Adrenal gland (tissue), 12 donors: ENCODE data around the gene HBQ1. TPM values are rescaled to one million over a fixed set of nuclear protein-coding genes. Genes with fewer than 3 reads are reported as not detected.

ENCODE experiments used
- DNase-seq, 7 donors: peaks; one replicate each; pipeline ENCODE4 v3.0.0-alpha.2; 2019 to 2020
- H3K27ac ChIP-seq, 5 donors: fragments of 200-600 bp; sonication (generic) in 4 of 5; 1 replicate in 3 of 5; 2 replicates in 2 of 5; pipeline versions ENCODE4 v1.5.1 to v1.8.0; 2016 to 2020; ENCODE audit warnings: mild to moderate bottlenecking in 1 of 5
- H3K27me3 ChIP-seq: fragments of 200-600 bp; 2 replicates; pipeline ENCODE4 v1.8.0; 2021
- H3K36me3 ChIP-seq, 2 donors: fragments of 200-600 bp; replicated peaks in 1 of 2; 1 replicate in 1 of 2; 2 replicates in 1 of 2; pipeline versions ENCODE4 v1.5.1 to v1.8.0; 2018 to 2022
- H3K4me1 ChIP-seq, 2 donors: fragments of 200-600 bp; replicated peaks in 1 of 2; 1 replicate in 1 of 2; 2 replicates in 1 of 2; pipeline versions ENCODE4 v1.5.1 to v1.8.0; 2018 to 2021
- H3K4me3 ChIP-seq, 4 donors: fragments of 200-600 bp; sonication (generic) in 3 of 4; one replicate each; pipeline ENCODE4 v1.5.1; 2016 to 2018
- H3K9me3 ChIP-seq, 3 donors: fragments of 200-600 bp; sonication (generic) in 1 of 3; replicated peaks in 1 of 3; 1 replicate in 2 of 3; 2 replicates in 1 of 3; pipeline versions ENCODE4 v1.5.1 to v1.8.0; 2016 to 2021
- CTCF ChIP-seq, 6 experiments: fragments of 450-650 bp in 4 of 6; fragments of 200-600 bp in 2 of 6; sonication (generic) in 1 of 6; IDR thresholded peaks; 1 replicate in 5 of 6; 2 replicates in 1 of 6; pipeline versions ENCODE4 v1.5.1 to v1.8.0; 2016 to 2021; ENCODE audit warnings: antibody characterized with exemption in 6 of 6, mild to moderate bottlenecking in 2 of 6, moderate library complexity in 1 of 6
- POLR2A ChIP-seq, 2 donors: fragments of 450-650 bp; IDR thresholded peaks; one replicate each; pipeline ENCODE4 v1.6.1; 2017; ENCODE audit warnings: antibody characterized with exemption in 2 of 2, mild to moderate bottlenecking in 2 of 2, moderate library complexity in 1 of 2
- WGBS, 4 donors: extraction: QIAGEN DNeasy Blood & Tissue Kit in 2 of 4; methylation state at CpG; one replicate each; pipeline versions ENCODE4 v1.1.5 to v1.1.7; 2013 to 2017; 5-methylcytosine and 5-hydroxymethylcytosine counted together
- intact Hi-C, 2 donors: fragments of 100-400 bp; cut with DNase I; formaldehyde crosslinking; loops; one replicate each; pipeline versions ENCODE4 v1.14.1 to v1.15.0; 2022 to 2023
- polyA plus RNA-seq, 3 donors: library from polyadenylated mRNA; stranded (reverse); fragments of 200-250 nt in 2 of 3; fragments of 350-450 nt in 1 of 3; fragmentation: Illumina TruSeq in 1 of 3; extraction: RNeasy Lipid Tissue Mini Kit (QIAGEN cat#74804) in 1 of 3; gene quantifications; one replicate each; pipeline ENCODE4 v1.2.3, GENCODE V29; 2013 to 2014
- total RNA-seq, 9 donors: library from RNA; depleted of rRNA in 4 of 9; stranded (reverse); fragments of >200 nt in 4 of 9; fragments of 120-200 nt in 1 of 9; fragmentation: NEBNext Ultra II Directional in 1 of 9; extraction: Animal tissue kit (Norgen Biotek cat#: 25700) in 1 of 9; gene quantifications; one replicate each; pipeline versions ENCODE4 v1.1.0 to v1.2.4, GENCODE V29; 2013 to 2023
- donor health status: healthy with polysubstance abuse.
- donor health status: Bipolar disorder and iron deficiency.
- donor health status: DM: yes; HTN: yes; CAD: no.
- donor health status: DM: no; HTN: no; CAD: no.
- donor health status: DM: no; HTN: no; CAD: no.
- donor health status: DM: yes; HTN: yes; CAD: no.

Gene HBQ1
- total and polyA plus RNA-seq, 12 donors, result 0.44 to 6.0 (median 1.9) TPM; not detected in 9

GRCh38 chr16:165539-166374 is 14.5 kb upstream of the HBQ1 start, which contains the start of gene HBM:
Gene HBM, plus strand, starts transcription at chr16:165978. Its CDS starts 20 bp downstream, at chr16:165998.
- Histone ChIP-seq H3K27me3 (peaks cover 46% of the 10 kb centered on the region), H3K4me1 (peaks cover 7 to 16% of the 10 kb centered on the region in 2 donors), H3K9me3 (no peaks in the 10 kb centered on the region), H3K36me3 (no peaks in the 10 kb centered on the region), H3K4me3 (peak within 1 kb of the TSS in 1 of 4 donors; percentile 23), H3K27ac (no peak within 1 kb of the TSS)
- DNase-seq, result no peak
- TF ChIP-seq CTCF (IDR thresholded peaks at IDR 0.05) (no peak), POLR2A (IDR thresholded peaks at IDR 0.05) (no peak)
- 0 to 2% (median 1%) methylated on average over 1 to 75 of the region's 75 CpGs for WGBS, 4 donors
- intact Hi-C loops, result no loop called here

DNA sequence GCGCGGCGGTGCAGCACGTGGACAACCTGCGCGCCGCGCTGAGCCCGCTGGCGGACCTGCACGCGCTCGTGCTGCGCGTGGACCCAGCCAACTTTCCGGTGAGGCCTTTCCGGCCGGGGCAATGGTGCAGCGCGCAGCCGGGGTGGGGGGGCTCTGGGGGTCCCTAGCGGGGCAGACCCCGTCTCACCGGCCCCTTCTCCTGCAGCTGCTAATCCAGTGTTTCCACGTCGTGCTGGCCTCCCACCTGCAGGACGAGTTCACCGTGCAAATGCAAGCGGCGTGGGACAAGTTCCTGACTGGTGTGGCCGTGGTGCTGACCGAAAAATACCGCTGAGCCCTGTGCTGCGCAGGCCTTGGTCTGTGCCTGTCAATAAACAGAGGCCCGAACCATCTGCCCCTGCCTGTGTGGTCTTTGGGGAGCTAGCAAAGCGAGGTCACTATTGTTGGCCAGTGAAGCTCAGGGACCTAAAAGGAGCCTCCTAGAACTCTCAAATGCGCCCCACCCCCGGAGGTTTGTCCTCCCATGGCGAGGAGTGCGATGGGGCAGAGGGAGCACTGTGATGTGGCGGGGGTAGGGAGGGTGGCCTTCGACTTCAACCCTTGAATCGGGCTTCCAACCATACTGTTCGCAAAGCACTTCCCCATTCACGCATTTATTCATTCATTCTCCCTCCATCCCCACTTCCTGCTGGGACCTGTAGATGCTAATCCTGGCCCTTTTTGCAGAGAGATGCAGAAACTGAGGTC is 13.7 kb upstream of the HBQ1 start:
- H3K4me1 ChIP-seq, result peaks cover 7 to 16% of the 10 kb centered on the region in 2 donors
- TF ChIP-seq POLR2A (IDR thresholded peaks at IDR 0.05), result no peak
- TF ChIP-seq CTCF (IDR thresholded peaks at IDR 0.05), result no peak
- no peak overlapping the region for H3K4me3 ChIP-seq
- no peaks in the 10 kb centered on the region for H3K36me3 ChIP-seq
- 4 to 12% (median 6%) methylated on average over 6 to 45 of the region's 45 CpGs for WGBS, 4 donors
- peaks cover 51% of the 10 kb centered on the region for H3K27me3 ChIP-seq
- no peaks in the 10 kb centered on the region for H3K9me3 ChIP-seq
- no peak for DNase-seq
- no peak overlapping the region for H3K27ac ChIP-seq
- intact Hi-C loops, result no loop called here

- Histone ChIP-seq H3K9me3 (no peaks in the 10 kb centered on the region), H3K4me3 (no peak overlapping the region), H3K27me3 (peaks cover 53% of the 10 kb centered on the region), H3K4me1 (peaks cover 7 to 16% of the 10 kb centered on the region in 2 donors), H3K36me3 (no peaks in the 10 kb centered on the region), H3K27ac (no peak overlapping the region)
- TF ChIP-seq CTCF (IDR thresholded peaks at IDR 0.05) (no peak), POLR2A (IDR thresholded peaks at IDR 0.05) (no peak)
- intact Hi-C loops, result no loop called here
- DNase-seq, result no peak
- 10 to 15% (median 12%) methylated on average over 9 to 11 of the region's 11 CpGs for WGBS, 4 donors
Measured at GRCh38 chr16:167122-167690, 13.1 kb upstream of the HBQ1 start.

DNA sequence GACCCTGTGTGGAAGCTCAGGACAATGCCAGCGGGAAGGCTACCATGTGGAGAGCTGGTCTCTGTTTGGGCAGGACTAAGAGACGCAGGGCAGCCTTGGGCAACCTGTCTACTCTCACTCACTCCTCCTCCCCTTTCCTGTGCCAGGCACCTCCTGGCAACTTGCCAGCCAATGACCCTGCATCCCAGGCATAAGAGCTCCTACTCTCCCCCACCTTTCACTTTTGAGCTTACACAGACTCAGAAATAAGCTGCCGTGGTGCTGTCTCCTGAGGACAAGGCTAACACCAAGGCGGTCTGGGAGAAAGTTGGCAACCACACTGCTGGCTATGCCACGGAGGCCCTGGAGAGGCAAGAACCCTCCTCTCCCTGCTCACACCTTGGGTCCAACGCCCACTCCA is 11.8 kb upstream of the HBQ1 start:
- Histone ChIP-seq H3K4me1 (peaks cover 7 to 16% of the 10 kb centered on the region in 2 donors), H3K9me3 (no peaks in the 10 kb centered on the region), H3K4me3 (no peak overlapping the region), H3K36me3 (no peaks in the 10 kb centered on the region), H3K27ac (no peak overlapping the region), H3K27me3 (peaks cover 53% of the 10 kb centered on the region)
- DNase-seq, result no peak
- 37 to 64% (median 60%) methylated on average over 4 to 6 of the region's 6 CpGs for WGBS, 4 donors
- intact Hi-C loops, result no loop called here
- TF ChIP-seq POLR2A (IDR thresholded peaks at IDR 0.05), result no peak
- TF ChIP-seq CTCF (IDR thresholded peaks at IDR 0.05), result no peak
